Measurements from ENCODE around the gene LRRC4B.

- TF ChIP-seq, protein P1, sequence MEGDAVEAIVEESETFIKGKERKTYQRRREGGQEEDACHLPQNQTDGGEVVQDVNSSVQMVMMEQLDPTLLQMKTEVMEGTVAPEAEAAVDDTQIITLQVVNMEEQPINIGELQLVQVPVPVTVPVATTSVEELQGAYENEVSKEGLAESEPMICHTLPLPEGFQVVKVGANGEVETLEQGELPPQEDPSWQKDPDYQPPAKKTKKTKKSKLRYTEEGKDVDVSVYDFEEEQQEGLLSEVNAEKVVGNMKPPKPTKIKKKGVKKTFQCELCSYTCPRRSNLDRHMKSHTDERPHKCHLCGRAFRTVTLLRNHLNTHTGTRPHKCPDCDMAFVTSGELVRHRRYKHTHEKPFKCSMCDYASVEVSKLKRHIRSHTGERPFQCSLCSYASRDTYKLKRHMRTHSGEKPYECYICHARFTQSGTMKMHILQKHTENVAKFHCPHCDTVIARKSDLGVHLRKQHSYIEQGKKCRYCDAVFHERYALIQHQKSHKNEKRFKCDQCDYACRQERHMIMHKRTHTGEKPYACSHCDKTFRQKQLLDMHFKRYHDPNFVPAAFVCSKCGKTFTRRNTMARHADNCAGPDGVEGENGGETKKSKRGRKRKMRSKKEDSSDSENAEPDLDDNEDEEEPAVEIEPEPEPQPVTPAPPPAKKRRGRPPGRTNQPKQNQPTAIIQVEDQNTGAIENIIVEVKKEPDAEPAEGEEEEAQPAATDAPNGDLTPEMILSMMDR (IDR thresholded peaks at IDR 0.05) = no peak
- TF ChIP-seq POLR2A (IDR thresholded peaks at IDR 0.05) = no peak
Observed at GRCh38 chr19:50537306-50537685, 30.9 kb downstream of the LRRC4B start.

Data from heart left ventricle (tissue), 13 donors.